Neural cell (in vitro differentiated cells): Measurements from ENCODE around the gene NPEPPS. TPM values are rescaled to one million over a fixed set of nuclear protein-coding genes. Genes with fewer than 3 reads are reported as not detected.

ENCODE experiments used
- H2AFZ ChIP-seq: fragments of 200-600, 300-800 bp; sonication (generic), shearing (Covaris generic); 2 replicates; pipeline ENCODE4 v1.6.0; 2014; ENCODE audit warnings: low read depth, mild to moderate bottlenecking, antibody characterized with exemption, low read length, moderate library complexity
- H3F3A ChIP-seq: fragments of 200-600 bp; shearing (Covaris generic); 2 replicates; pipeline ENCODE4 v1.6.1; 2016; ENCODE audit warnings: mild to moderate bottlenecking, moderate library complexity, mixed read lengths, antibody characterized with exemption, low read length; ENCODE audit not compliant: insufficient read depth, poor library complexity, severe bottlenecking
- H3K27ac ChIP-seq: fragments of 200-600, 300-800 bp; sonication (generic), shearing (Covaris generic); 2 replicates; pipeline ENCODE4 v1.5.1; 2014; ENCODE audit warnings: mild to moderate bottlenecking, low read length, moderate library complexity
- H3K27me3 ChIP-seq: fragments of 300-800, 200-600 bp; sonication (generic), shearing (Covaris generic); 2 replicates; pipeline ENCODE4 v1.6.0; 2014; ENCODE audit warnings: mild to moderate bottlenecking, low read depth, low read length, moderate library complexity; ENCODE audit not compliant: insufficient read depth
- H3K36me3 ChIP-seq: fragments of 300-800, 200-600 bp; sonication (generic), shearing (Covaris generic); 2 replicates; pipeline ENCODE4 v1.5.1; 2014; ENCODE audit warnings: mild to moderate bottlenecking, antibody characterized with exemption, low read length, moderate library complexity; ENCODE audit not compliant: insufficient read depth
- H3K4me2 ChIP-seq: fragments of 300-800, 200-600 bp; sonication (generic), shearing (Covaris generic); 2 replicates; pipeline ENCODE4 v1.6.0; 2014; ENCODE audit warnings: mild to moderate bottlenecking, low read length
- H3K4me3 ChIP-seq: fragments of 300-800, 200-600 bp; sonication (generic), shearing (Covaris generic); 2 replicates; pipeline ENCODE4 v1.5.1; 2014; ENCODE audit warnings: mild to moderate bottlenecking, low read length, moderate library complexity
- H3K79me2 ChIP-seq: fragments of 200-600 bp; shearing (Covaris generic); replicated peaks from 2 replicates; pipeline ENCODE4 v1.6.0; 2014; ENCODE audit warnings: mild to moderate bottlenecking, low read length, moderate library complexity; ENCODE audit not compliant: insufficient read depth
- H3K9ac ChIP-seq: fragments of 300-800, 200-600 bp; sonication (generic), shearing (Covaris generic); 2 replicates; pipeline ENCODE4 v1.6.1; 2016; ENCODE audit warnings: mild to moderate bottlenecking, low read length, mixed read lengths
- H3K9me2 ChIP-seq: fragments of 200-600 bp; shearing (Covaris generic); 2 replicates; pipeline ENCODE4 v1.6.1; 2016; ENCODE audit warnings: mild to moderate bottlenecking, low read length, mixed read lengths; ENCODE audit not compliant: insufficient read depth
- H3K9me3 ChIP-seq: fragments of 200-600, 300-800 bp; sonication (generic), shearing (Covaris generic); 2 replicates; pipeline ENCODE4 v1.6.1; 2016; ENCODE audit warnings: mild to moderate bottlenecking, mixed run types, low read length, moderate library complexity, mixed read lengths
- H4K20me1 ChIP-seq: fragments of 200-600 bp; shearing (Covaris generic); 2 replicates; pipeline ENCODE4 v1.6.1; 2016; ENCODE audit warnings: mild to moderate bottlenecking, mixed run types; ENCODE audit not compliant: insufficient read depth
- EP300 ChIP-seq: fragments of 450-650 bp; conservative IDR thresholded peaks from 2 replicates; pipeline ENCODE4 v1.6.1; 2014; ENCODE audit warnings: antibody characterized with exemption, mild to moderate bottlenecking, moderate library complexity; ENCODE audit not compliant: poor library complexity, severe bottlenecking
- EZH2 ChIP-seq: fragments of 200-600, 300-800 bp; shearing (Covaris generic), sonication (generic); IDR thresholded peaks from 2 replicates; pipeline ENCODE4 v1.6.1; 2014; ENCODE audit warnings: antibody characterized with exemption, low read length, borderline replicate concordance, mild to moderate bottlenecking; ENCODE audit not compliant: insufficient read depth, poor library complexity, severe bottlenecking
- POLR2AphosphoS5 ChIP-seq: IDR thresholded peaks from 2 replicates; pipeline ENCODE4 v1.6.1; 2012
- RAD21 ChIP-seq: fragments of 450-650 bp; conservative IDR thresholded peaks from 2 replicates; pipeline ENCODE4 v1.6.1; 2014; ENCODE audit warnings: antibody characterized with exemption, mild to moderate bottlenecking, moderate library complexity
- SMC3 ChIP-seq: fragments of 450-650 bp; conservative IDR thresholded peaks from 2 replicates; pipeline ENCODE4 v1.6.1; 2014; ENCODE audit warnings: antibody characterized with exemption, mild to moderate bottlenecking, moderate library complexity; ENCODE audit not compliant: poor library complexity
- TAF1 ChIP-seq: IDR thresholded peaks from 2 replicates; pipeline ENCODE4 v1.6.1; 2012; ENCODE audit warnings: low read depth
- polyA plus RNA-seq: library from polyadenylated mRNA; depleted of rRNA; stranded (reverse); fragments of >200 nt; gene quantifications from 2 replicates; pipeline ENCODE4 v1.2.3, GENCODE V29; 2014
- TF ChIP-seq, protein P1 (sequence below): fragments of 450-650 bp; IDR thresholded peaks from 2 replicates; pipeline ENCODE4 v1.5.1; 2014; ENCODE audit warnings: antibody characterized with exemption, mild to moderate bottlenecking, moderate library complexity; ENCODE audit not compliant: poor library complexity, severe bottlenecking
- TF ChIP-seq, protein P2 (sequence below): IDR thresholded peaks from 2 replicates; pipeline ENCODE4 v1.6.1; 2012; ENCODE audit warnings: borderline replicate concordance

The NPEPPS gene
- polyA plus RNA-seq, 1 donor from 2014 or later, result 150 TPM

DNA sequence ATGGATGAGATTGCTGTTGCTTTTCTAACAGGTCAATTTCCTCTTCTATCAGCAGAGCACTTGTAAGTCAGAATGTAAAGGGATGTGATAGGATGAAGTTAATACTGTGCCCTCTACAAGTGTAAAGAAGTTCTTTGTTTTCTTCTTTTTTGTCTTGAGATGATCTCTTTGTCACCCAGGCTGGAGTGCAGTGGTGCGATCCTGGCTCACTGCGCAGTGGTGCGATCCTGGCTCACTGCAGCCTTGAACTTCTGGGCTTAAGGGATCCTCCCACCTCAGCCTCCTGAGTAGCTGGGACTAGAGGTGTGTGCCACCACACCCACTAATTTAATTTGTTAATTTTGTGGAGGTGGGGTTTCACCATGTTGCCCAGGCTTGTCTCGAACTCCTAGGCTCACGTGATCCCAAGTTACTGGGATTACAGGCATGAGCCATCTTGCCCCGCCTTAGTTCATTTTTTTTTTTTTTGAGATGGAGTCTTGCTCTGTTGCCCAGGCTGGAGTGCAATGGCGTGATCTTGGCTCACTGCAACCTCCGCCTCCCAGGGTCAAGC lies 97.2 kb downstream of the NPEPPS start:
- no peaks in the 10 kb centered on the region for H3K27me3 ChIP-seq
- H3K27ac ChIP-seq, result no peak overlapping the region
- no peaks in the 10 kb centered on the region for H3K79me2 ChIP-seq
- TF ChIP-seq TAF1 (no peak), RAD21 (no peak), EP300 (no peak), POLR2AphosphoS5 (no peak), SMC3 (no peak), EZH2 (no peak)
- TF ChIP-seq, protein P1, sequence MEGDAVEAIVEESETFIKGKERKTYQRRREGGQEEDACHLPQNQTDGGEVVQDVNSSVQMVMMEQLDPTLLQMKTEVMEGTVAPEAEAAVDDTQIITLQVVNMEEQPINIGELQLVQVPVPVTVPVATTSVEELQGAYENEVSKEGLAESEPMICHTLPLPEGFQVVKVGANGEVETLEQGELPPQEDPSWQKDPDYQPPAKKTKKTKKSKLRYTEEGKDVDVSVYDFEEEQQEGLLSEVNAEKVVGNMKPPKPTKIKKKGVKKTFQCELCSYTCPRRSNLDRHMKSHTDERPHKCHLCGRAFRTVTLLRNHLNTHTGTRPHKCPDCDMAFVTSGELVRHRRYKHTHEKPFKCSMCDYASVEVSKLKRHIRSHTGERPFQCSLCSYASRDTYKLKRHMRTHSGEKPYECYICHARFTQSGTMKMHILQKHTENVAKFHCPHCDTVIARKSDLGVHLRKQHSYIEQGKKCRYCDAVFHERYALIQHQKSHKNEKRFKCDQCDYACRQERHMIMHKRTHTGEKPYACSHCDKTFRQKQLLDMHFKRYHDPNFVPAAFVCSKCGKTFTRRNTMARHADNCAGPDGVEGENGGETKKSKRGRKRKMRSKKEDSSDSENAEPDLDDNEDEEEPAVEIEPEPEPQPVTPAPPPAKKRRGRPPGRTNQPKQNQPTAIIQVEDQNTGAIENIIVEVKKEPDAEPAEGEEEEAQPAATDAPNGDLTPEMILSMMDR, result no peak
- no peak overlapping the region for H3K9ac ChIP-seq
- H4K20me1 ChIP-seq, result no peaks in the 10 kb centered on the region
- no peak overlapping the region for H3K4me3 ChIP-seq
- H2AFZ ChIP-seq, result no peak overlapping the region
- no peak overlapping the region for H3K4me2 ChIP-seq
- H3F3A ChIP-seq, result no peaks in the 10 kb centered on the region
- H3K36me3 ChIP-seq, result peaks cover 5% of the 10 kb centered on the region
- H3K9me2 ChIP-seq, result no peaks in the 10 kb centered on the region
- no peaks in the 10 kb centered on the region for H3K9me3 ChIP-seq

DNA sequence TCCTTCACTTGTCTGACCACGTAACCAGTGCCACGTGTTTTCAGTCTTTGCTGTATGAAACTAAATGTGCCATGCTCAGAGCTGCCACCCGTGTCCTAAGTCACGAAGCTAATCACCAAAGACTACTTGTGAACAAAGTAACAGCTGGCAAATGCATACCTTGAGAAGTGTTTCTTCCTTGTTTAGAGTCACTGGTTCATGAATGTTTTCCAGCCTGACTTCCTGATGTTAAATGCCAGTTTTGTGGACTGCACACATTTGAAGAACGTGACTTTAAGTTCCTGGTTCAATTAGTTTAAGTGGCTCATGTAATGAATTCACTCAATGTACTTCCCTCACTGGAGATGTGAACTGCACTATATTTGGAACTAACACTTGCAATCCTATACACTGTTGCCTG lies 98.9 kb downstream of the NPEPPS start:
- no peaks in the 10 kb centered on the region for H3K27me3 ChIP-seq
- H2AFZ ChIP-seq, result no peak overlapping the region
- no peak overlapping the region for H3K4me3 ChIP-seq
- peaks cover 3% of the 10 kb centered on the region for H3K36me3 ChIP-seq
- no peaks in the 10 kb centered on the region for H3K9me3 ChIP-seq
- no peaks in the 10 kb centered on the region for H3K9me2 ChIP-seq
- H4K20me1 ChIP-seq, result no peaks in the 10 kb centered on the region
- no peak overlapping the region for H3K9ac ChIP-seq
- H3F3A ChIP-seq, result no peaks in the 10 kb centered on the region
- no peak overlapping the region for H3K4me2 ChIP-seq
- no peak overlapping the region for H3K27ac ChIP-seq
- TF ChIP-seq RAD21 (no peak), POLR2AphosphoS5 (no peak), EZH2 (no peak), TAF1 (no peak), SMC3 (no peak)
- TF ChIP-seq, protein P1, result no peak
- TF ChIP-seq, protein P2, sequence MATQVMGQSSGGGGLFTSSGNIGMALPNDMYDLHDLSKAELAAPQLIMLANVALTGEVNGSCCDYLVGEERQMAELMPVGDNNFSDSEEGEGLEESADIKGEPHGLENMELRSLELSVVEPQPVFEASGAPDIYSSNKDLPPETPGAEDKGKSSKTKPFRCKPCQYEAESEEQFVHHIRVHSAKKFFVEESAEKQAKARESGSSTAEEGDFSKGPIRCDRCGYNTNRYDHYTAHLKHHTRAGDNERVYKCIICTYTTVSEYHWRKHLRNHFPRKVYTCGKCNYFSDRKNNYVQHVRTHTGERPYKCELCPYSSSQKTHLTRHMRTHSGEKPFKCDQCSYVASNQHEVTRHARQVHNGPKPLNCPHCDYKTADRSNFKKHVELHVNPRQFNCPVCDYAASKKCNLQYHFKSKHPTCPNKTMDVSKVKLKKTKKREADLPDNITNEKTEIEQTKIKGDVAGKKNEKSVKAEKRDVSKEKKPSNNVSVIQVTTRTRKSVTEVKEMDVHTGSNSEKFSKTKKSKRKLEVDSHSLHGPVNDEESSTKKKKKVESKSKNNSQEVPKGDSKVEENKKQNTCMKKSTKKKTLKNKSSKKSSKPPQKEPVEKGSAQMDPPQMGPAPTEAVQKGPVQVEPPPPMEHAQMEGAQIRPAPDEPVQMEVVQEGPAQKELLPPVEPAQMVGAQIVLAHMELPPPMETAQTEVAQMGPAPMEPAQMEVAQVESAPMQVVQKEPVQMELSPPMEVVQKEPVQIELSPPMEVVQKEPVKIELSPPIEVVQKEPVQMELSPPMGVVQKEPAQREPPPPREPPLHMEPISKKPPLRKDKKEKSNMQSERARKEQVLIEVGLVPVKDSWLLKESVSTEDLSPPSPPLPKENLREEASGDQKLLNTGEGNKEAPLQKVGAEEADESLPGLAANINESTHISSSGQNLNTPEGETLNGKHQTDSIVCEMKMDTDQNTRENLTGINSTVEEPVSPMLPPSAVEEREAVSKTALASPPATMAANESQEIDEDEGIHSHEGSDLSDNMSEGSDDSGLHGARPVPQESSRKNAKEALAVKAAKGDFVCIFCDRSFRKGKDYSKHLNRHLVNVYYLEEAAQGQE, result no peak
- H3K79me2 ChIP-seq, result no peaks in the 10 kb centered on the region
